Small intestine (tissue), 7 donors: ENCODE measurements around the gene PPP1R8. TPM values are rescaled to one million over a fixed set of nuclear protein-coding genes. Genes with fewer than 3 reads are reported as not detected.
"Not testable (repeated sequence)": the region's sequence is repeated elsewhere in the genome, so short reads cannot be mapped to it uniquely, and the experiment has no call there.

Experiments
- DNase-seq, 2 donors: peaks; one replicate each; pipeline versions ENCODE4 v3.0.0 to v3.0.0-alpha.2; 2013
- FAIRE-seq: peaks from 2 replicates; lab custom pipeline; 2012; peaks lifted over from hg19 to GRCh38; lab: Jason Lieb, UNC
- H3K27ac ChIP-seq, 3 donors: one replicate each; pipeline ENCODE4 v1.5.1; 2013; ENCODE audit warnings: low read length in 2 of 3, mild to moderate bottlenecking in 2 of 3, control low read depth in 1 of 3, inconsistent platforms in 1 of 3, low read depth in 1 of 3, moderate library complexity in 1 of 3
- H3K27me3 ChIP-seq, 3 donors: one replicate each; pipeline ENCODE4 v1.6.1; 2013; ENCODE audit warnings: low read length in 3 of 3, inconsistent platforms in 1 of 3; ENCODE audit not compliant: control insufficient read depth in 3 of 3, insufficient read depth in 3 of 3
- H3K36me3 ChIP-seq, 3 donors: one replicate each; pipeline ENCODE4 v1.6.1; 2013; ENCODE audit warnings: low read length in 3 of 3, inconsistent platforms in 1 of 3, low read depth in 1 of 3, mild to moderate bottlenecking in 1 of 3, moderate library complexity in 1 of 3; ENCODE audit not compliant: control insufficient read depth in 3 of 3, insufficient read depth in 2 of 3
- H3K4me1 ChIP-seq, 3 donors: one replicate each; pipeline ENCODE4 v1.6.1; 2013; ENCODE audit warnings: low read length in 2 of 3, inconsistent platforms in 1 of 3, low read depth in 1 of 3, mild to moderate bottlenecking in 1 of 3, moderate library complexity in 1 of 3; ENCODE audit not compliant: control insufficient read depth in 3 of 3, insufficient read depth in 2 of 3
- H3K4me3 ChIP-seq, 3 donors: one replicate each; pipeline ENCODE4 v1.5.1; 2013; ENCODE audit warnings: low read length in 3 of 3, control low read depth in 1 of 3, inconsistent platforms in 1 of 3, low read depth in 1 of 3, mild to moderate bottlenecking in 1 of 3, moderate library complexity in 1 of 3
- H3K9me3 ChIP-seq, 2 donors: one replicate each; pipeline ENCODE4 v1.6.1; 2013; ENCODE audit warnings: low read depth in 1 of 2, low read length in 1 of 2; ENCODE audit not compliant: control insufficient read depth in 2 of 2, insufficient read depth in 1 of 2
- WGBS, 3 donors: extraction: QIAGEN DNeasy Blood & Tissue Kit; methylation state at CpG; one replicate each; pipeline ENCODE4 v1.1.7; 2013; 5-methylcytosine and 5-hydroxymethylcytosine counted together
- polyA plus RNA-seq, 4 donors: library from polyadenylated mRNA; stranded (reverse) in 3 of 4; unstranded in 1 of 4; fragments of 200-250 nt in 3 of 4; fragments of 120-200 nt in 1 of 4; gene quantifications; one replicate each; pipeline versions ENCODE4 v1.2.1 to v1.2.3, GENCODE V29; 2013
- donor health status: healthy with polysubstance abuse.
- donor health status: control.
- donor health status: control.
- donor health status: Bipolar disorder and iron deficiency.
- donor health status: healthy.

The PPP1R8 gene
- polyA plus RNA-seq, 4 donors, result 26.6 to 37.1 (median 30.0) TPM

GRCh38 chr1:27821761-27822315 lies 8.7 kb upstream of the PPP1R8 start:
- no peak overlapping the region for H3K4me3 ChIP-seq
- no peak overlapping the region for H3K27ac ChIP-seq
- no peak for DNase-seq
- peaks cover 2 to 29% (median 3%) of the 10 kb centered on the region in 3 donors for H3K36me3 ChIP-seq
- H3K9me3 ChIP-seq, result no peaks in the 10 kb centered on the region
- H3K27me3 ChIP-seq, result no peaks in the 10 kb centered on the region
- FAIRE-seq, result no peak
- H3K4me1 ChIP-seq, result peaks cover 0 to 11% (median 0%) of the 10 kb centered on the region in 3 donors
- 86 to 87% (median 87%) methylated on average over 8 of the region's 8 CpGs for WGBS, 3 donors

GRCh38 chr1:27823784-27824183 lies 6.8 kb upstream of the PPP1R8 start:
- Histone ChIP-seq H3K4me1 (no peaks in the 10 kb centered on the region), H3K27me3 (no peaks in the 10 kb centered on the region), H3K9me3 (no peaks in the 10 kb centered on the region), H3K36me3 (peaks cover 1 to 19% (median 2%) of the 10 kb centered on the region in 3 donors), H3K27ac (no peak overlapping the region), H3K4me3 (no peak overlapping the region)
- DNase-seq, result no peak
- WGBS, 3 donors, result 96 to 99% (median 97%) methylated on average over 4 of the region's 4 CpGs
- no peak for FAIRE-seq

- H3K36me3 ChIP-seq, result peaks cover 0 to 17% (median 2%) of the 10 kb centered on the region in 3 donors
- 97 to 100% (median 98%) methylated on average over 4 of the region's 4 CpGs for WGBS, 3 donors
- H3K27me3 ChIP-seq, result no peaks in the 10 kb centered on the region
- H3K4me1 ChIP-seq, result no peaks in the 10 kb centered on the region
- FAIRE-seq (no peak), DNase-seq (no peak)
- H3K9me3 ChIP-seq, result no peaks in the 10 kb centered on the region
- H3K4me3 ChIP-seq, result no peak overlapping the region
- no peak overlapping the region for H3K27ac ChIP-seq
Measured at GRCh38 chr1:27824411-27824810, 6.2 kb upstream of the PPP1R8 start.

- not testable (repeated sequence) for H3K27me3 ChIP-seq, H3K9me3 ChIP-seq, FAIRE-seq, H3K4me1 ChIP-seq, DNase-seq, H3K36me3 ChIP-seq
- WGBS, 3 donors, result 68 to 78% (median 71%) methylated on average over 3 of the region's 4 CpGs
- peak overlapping the region in 2 of 3 donors; percentile 68 to 95 for H3K4me3 ChIP-seq
- H3K27ac ChIP-seq, result peak overlapping the region in 2 of 3 donors; percentile 84 to 90
Measured at GRCh38 chr1:27829339-27829960, 1.1 kb upstream of the PPP1R8 start.

- Histone ChIP-seq H3K27ac (no peak overlapping the region), H3K4me1 (peaks cover 5 to 10% (median 9%) of the 10 kb centered on the region in 3 donors), H3K27me3 (no peaks in the 10 kb centered on the region), H3K36me3 (peaks cover 0 to 8% (median 2%) of the 10 kb centered on the region in 3 donors), H3K4me3 (peak overlapping the region in 2 of 3 donors; percentile 68 to 95), H3K9me3 (no peaks in the 10 kb centered on the region)
- DNase-seq (no peak), FAIRE-seq (no peak)
- 39 to 46% (median 40%) methylated on average over 10 of the region's 10 CpGs for WGBS, 3 donors
Measured at GRCh38 chr1:27831568-27832410, 1.2 kb downstream of the PPP1R8 start.

GRCh38 chr1:27832762-27833161 lies 2.2 kb downstream of the PPP1R8 start:
- H3K27ac ChIP-seq, result no peak overlapping the region
- 88 to 92% (median 91%) methylated on average over 2 of the region's 2 CpGs for WGBS, 3 donors
- FAIRE-seq, result no peak

GRCh38 chr1:27833470-27833869 lies 2.9 kb downstream of the PPP1R8 start:
- no peaks in the 10 kb centered on the region for H3K9me3 ChIP-seq
- H3K4me3 ChIP-seq, result no peak overlapping the region
- 86 to 93% (median 89%) methylated on average over 3 of the region's 3 CpGs for WGBS, 3 donors
- peaks cover 5 to 10% (median 9%) of the 10 kb centered on the region in 3 donors for H3K4me1 ChIP-seq
- H3K36me3 ChIP-seq, result peaks cover 0 to 14% (median 2%) of the 10 kb centered on the region in 3 donors
- H3K27ac ChIP-seq, result no peak overlapping the region
- FAIRE-seq (no peak), DNase-seq (no peak)
- no peaks in the 10 kb centered on the region for H3K27me3 ChIP-seq

More at GRCh38 chr1:27832762-27833161, 2.2 kb downstream of the PPP1R8 start:
- DNase-seq, result no peak
- Histone ChIP-seq H3K9me3 (no peaks in the 10 kb centered on the region), H3K36me3 (peaks cover 0 to 14% (median 2%) of the 10 kb centered on the region in 3 donors), H3K27me3 (no peaks in the 10 kb centered on the region), H3K4me1 (peaks cover 5 to 10% (median 9%) of the 10 kb centered on the region in 3 donors), H3K4me3 (no peak overlapping the region)

- Histone ChIP-seq H3K4me3 (no peak overlapping the region), H3K36me3 (peaks cover 2 to 23% (median 4%) of the 10 kb centered on the region in 3 donors), H3K9me3 (no peaks in the 10 kb centered on the region), H3K27ac (no peak overlapping the region), H3K27me3 (no peaks in the 10 kb centered on the region), H3K4me1 (peaks cover 5 to 6% (median 5%) of the 10 kb centered on the region in 3 donors)
- DNase-seq, result no peak
- no peak for FAIRE-seq
Measured at GRCh38 chr1:27835046-27835445, 4.5 kb downstream of the PPP1R8 start.
